Stimulated activated CD4-positive, alpha-beta T cell treated with anti-CD3 and anti-CD28 coated beads, TNF-alpha, amount 100 ng/mL, for 24 hours (primary cell): ENCODE measurements around the gene BOLA1.
A peak's percentile ranks its signal among the peaks of the same experiment; 100 is the strongest.
"Not testable (repeated sequence)": the region's sequence is repeated elsewhere in the genome, so short reads cannot be mapped to it uniquely, and the experiment has no call there.

Experiments
- DNase-seq, 3 experiments: peaks; one replicate each; pipeline ENCODE4 v3.0.0-alpha.2; 2020; ENCODE audit warnings: low read depth in 3 of 3

BOLA1 gene

DNA sequence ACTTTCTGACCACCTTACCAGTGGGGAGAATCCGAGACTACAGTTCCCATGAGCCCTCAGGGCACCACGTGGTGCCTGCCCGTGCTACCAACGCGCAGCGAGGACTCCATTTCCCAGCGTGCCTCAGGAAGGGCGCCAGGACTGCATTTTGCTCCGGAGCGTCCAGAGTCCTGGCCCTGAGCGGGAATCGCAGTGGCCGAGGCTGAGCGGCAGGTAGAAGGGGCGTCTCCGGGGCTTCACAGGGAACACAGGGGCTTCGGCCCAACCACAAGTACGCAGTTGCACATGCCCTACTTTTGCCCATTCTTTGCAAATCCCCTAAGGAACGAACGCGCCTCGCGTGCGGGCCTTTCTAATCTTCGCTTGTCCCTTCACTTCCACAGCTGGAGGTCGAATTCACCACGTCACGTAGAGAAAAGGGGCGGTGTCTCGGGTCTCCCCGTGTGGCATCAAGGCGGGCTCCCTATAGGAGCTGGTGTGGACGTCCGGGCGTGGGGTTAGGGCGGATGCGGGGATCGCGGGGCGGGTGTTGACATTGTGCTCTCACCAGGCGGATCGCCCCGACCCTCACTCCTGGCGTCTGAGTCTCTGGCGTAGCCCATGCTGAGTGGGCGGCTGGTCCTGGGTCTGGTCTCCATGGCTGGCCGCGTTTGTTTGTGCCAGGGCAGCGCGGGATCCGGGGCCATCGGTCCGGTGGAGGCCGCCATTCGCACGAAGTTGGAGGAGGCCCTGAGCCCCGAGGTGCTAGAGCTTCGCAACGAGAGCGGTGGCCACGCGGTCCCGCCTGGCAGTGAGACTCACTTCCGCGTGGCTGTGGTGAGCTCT lies at the start of gene BOLA1:
Gene BOLA1, plus strand, starts transcription at position 109 of the 825 bp plus-strand sequence. Its CDS starts 492 bp downstream, at position 601.
- peak; percentile 65 to 81 (median 71) for DNase-seq

- DNase-seq: no peak
Observed at GRCh38 chr1:149849947-149850360, 49.4 kb upstream of the BOLA1 start.

DNA sequence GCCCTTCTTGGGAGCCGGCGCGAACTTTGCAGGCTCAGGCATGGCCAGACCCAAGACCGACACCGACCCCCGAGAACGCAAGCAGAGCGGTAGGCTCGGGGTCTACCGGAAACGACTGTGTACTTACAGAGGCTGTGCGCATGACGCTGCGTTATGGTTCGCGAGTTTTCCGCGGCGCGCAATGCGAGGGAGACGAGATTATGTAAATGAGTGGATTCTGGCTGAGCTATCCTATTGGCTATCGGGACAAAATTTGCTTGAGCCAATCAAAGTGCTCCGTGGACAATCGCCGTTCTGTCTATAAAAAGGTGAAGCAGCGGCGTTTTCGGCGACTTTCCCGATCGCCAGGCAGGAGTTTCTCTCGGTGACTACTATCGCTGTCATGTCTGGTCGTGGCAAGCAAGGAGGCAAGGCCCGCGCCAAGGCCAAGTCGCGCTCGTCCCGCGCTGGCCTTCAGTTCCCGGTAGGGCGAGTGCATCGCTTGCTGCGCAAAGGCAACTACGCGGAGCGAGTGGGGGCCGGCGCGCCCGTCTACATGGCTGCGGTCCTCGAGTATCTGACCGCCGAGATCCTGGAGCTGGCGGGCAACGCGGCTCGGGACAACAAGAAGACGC lies 48.5 kb upstream of the BOLA1 start:
- not testable (repeated sequence) for DNase-seq

GRCh38 chr1:149851585-149852213 lies 47.7 kb upstream of the BOLA1 start:
- DNase-seq: not testable (repeated sequence)

GRCh38 chr1:149852263-149852662 lies 47.1 kb upstream of the BOLA1 start:
- DNase-seq: not testable (repeated sequence)

DNA sequence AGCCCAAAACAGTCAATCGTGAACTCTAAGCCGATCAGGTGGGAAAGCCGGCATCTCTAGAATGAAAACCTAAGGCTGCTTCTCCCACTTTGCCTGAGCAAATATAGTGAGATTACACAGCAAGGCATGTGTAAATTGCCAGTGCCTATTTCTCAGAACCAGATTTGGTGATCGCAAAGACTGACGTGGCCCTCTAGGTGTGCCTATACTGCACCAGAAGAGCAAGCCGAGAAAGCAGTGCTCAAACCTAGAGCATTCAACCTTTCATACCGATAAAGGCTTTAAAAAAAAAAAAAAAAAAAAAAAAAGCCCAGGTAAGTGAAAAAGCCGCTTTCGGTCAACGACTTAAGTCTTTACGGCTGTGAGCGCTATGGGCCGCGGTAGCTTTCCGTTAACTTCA lies 39.1 kb upstream of the BOLA1 start:
- not testable (repeated sequence) for DNase-seq

DNA sequence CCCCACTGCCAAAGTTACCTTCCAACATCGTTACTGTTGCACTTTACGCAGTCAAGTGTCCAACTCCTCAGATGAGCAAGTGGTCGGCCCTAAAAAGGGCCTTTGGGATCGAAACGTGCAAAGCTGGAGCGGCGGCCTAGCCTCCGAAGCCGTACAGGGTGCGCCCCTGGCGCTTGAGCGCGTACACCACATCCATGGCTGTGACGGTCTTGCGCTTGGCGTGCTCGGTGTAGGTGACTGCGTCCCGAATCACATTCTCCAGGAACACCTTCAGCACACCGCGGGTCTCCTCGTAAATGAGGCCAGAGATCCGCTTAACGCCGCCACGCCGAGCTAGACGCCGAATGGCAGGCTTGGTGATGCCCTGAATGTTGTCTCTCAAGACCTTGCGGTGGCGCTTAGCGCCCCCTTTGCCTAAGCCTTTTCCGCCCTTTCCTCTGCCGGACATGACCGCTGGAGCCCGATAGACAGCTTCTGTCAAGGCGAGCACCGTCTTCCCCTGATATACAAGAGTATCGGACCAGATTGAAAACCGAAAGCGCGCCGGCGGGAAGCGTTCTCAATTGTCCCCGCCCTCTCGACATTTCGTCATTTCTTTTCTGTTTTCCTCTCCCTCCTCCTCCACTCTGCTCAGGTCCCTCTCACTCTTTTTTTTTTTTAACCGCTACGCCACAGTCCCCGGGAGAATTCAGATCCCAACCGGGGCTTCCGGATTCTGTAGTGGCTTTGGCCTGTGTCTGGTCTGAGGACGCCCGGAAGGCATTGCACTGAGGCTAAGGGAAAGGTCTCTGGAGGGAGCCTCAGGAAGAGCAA lies 38.5 kb upstream of the BOLA1 start:
- DNase-seq: not testable (repeated sequence)

- DNase-seq: not testable (repeated sequence)
Observed at GRCh38 chr1:149861497-149862054, 37.8 kb upstream of the BOLA1 start.

- not testable (repeated sequence) for DNase-seq
Observed at GRCh38 chr1:149866887-149867286, 32.5 kb upstream of the BOLA1 start.

DNA sequence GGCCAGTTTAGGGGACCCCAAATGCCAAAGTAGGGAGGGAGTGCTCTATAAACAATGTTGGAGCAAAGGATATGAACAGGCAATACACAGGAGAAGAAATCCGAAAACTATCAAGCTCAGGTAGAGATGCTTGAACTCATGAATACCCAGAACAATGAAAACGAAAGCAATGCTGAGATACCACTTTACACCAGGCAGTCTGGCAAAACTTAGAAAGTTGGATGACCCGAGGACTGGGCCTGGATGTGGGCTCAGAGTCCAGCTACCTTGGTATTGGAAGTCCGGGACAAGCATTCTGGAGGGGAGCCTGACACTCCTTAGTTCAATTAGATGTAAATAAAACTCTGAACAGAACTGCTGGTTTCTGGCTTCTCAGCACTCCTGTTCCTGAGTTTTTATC lies 26.3 kb upstream of the BOLA1 start:
- not testable (repeated sequence) for DNase-seq

DNA sequence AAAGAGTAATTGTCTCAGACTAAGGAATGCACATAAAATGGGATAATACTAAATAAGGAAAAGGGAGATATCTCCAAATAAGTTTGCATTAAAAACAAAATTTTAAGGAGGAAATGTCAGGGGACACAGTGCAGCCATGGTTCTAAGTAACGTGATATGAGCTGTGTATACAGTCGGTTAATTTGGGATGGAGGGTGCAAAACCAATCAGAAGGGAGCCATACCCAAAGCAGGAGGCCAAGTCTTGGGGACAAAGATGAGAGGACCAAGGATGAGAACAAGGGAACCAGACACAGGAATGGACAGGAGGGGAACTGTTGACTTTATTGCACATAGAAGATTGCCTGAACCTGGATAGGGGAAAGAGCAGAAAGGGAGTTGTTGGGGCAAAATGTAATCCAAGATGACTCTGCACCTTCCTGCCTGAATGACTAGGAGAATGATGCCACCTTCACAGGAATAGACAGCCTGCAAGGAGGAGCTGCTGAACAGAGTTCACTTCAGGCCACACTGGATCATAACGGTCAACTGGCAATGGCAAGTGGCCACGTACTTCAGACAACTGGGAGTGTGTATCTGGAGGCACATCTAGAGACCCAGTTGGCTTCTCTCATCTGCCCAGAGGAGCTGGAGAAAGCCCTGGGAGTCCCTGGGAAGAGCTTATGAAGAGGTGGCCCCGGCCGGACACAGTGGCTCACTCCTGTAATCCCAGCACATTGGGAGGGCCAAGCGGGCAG lies 22.0 kb upstream of the BOLA1 start:
- DNase-seq: no peak

DNA sequence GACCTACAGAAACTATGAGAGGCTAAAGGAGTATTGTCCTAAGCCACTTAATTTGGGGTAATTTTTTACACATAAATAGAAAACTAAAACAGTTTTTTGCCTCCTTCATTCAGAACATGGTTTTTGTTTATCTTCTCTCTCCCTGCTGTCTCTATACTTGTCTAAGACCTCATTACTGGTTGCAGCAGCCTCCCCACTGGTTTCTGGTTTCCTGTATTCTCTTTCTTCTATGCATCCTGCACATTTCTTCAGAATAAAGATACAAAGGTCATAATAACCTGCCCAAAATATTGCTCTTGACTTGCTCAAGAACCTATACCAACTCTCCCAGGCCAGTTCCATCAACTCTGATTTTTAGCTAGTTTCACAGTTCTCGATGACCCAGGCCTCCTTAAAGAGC lies 19.8 kb upstream of the BOLA1 start:
- DNase-seq: no peak

GRCh38 chr1:149881876-149882275 lies 17.5 kb upstream of the BOLA1 start:
- no peak for DNase-seq

GRCh38 chr1:149883598-149884247 lies 15.6 kb upstream of the BOLA1 start:
- no peak for DNase-seq

DNA sequence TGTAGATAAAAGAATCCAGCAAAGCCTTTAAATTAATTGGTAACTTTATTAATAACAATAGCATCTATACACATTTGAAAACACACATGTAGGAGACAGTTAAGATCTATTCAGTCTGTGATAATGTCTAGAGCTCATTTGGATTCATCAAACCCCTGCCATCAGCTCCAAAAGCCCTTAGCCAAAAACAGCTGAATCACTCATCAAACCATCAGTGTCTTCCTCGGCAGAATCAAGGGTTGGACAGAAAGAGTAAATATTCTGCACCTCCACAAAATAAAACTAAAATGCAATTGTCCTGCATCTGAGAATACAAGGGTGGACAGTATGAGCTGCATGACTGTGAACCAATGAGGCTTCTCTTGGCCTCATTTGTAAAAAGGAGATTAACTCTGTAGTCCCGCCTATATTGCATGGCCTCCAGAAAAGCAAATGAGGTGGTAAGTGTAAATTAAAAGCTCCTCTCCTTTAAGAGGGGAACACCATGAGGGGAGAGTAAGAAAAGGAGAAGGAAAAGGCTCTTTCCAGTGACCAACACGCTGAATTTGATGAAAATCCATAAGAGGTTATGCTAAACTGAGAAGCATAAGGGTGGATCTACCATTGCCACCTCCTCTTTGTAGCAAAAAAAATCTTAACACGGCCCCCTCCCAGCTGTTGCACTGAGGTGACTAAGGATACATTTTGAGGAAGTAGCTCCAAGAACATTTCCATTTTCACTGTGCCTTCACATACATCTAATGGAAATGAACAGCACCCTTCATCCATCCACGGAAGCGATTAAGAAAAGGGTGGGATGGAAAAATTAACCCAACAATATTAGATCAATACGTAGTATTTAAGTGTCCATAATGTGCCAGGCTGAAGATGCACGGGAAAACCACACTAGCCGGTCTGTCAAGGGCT lies 14.7 kb upstream of the BOLA1 start:
- DNase-seq: peak in 1 of 3 experiments; percentile 22

GRCh38 chr1:149885339-149886120 lies 13.8 kb upstream of the BOLA1 start:
- peak in 2 of 3 experiments; percentile 23 to 77 for DNase-seq

- DNase-seq: not testable (repeated sequence)
Observed at GRCh38 chr1:149886121-149886395, 13.3 kb upstream of the BOLA1 start.

DNA sequence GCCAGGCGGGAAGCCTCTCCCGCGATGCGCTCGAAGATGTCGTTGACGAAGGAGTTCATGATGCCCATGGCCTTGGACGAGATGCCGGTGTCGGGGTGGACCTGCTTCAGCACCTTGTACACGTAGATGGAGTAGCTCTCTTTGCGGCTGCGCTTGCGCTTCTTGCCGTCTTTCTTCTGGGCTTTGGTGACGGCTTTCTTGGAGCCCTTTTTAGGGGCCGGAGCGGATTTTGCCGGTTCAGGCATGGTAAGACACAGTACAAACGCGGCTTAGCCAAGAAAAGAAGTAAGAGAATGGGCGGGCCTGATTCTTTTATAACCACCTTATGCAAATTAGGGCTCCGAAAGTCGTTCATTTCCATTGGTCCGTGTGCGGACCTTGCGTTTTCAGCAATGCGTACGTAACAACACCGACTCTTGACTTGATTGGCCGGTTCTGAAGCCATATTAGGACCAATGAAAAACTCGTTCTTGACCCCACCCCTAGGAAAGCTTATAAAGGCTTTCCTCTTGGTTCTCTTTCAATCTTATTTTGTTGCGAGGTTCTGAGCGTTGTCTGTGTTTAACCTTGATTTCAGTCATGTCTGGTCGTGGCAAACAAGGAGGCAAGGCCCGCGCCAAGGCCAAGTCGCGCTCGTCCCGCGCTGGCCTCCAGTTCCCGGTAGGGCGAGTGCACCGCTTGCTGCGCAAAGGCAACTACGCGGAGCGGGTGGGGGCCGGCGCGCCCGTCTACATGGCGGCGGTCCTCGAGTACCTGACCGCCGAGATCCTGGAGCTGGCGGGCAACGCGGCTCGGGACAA lies 12.8 kb upstream of the BOLA1 start:
- DNase-seq: peak; percentile 72 to 79 (median 76)
